ENCODE measurements around the gene ZNF280C. TPM values are rescaled to one million over a fixed set of nuclear protein-coding genes. Genes with fewer than 3 reads are reported as not detected.
A peak's percentile ranks its signal among the peaks of the same experiment; 100 is the strongest.

Gene ZNF280C
- total and polyA plus RNA-seq, 2 of the 13 experiments (the other 11 are each of a cell fraction or from before 2014, with no cell fraction given): 3.0 to 3.3 TPM

GRCh38 chrX:130165703-130166502 lies 102.8 kb downstream of the ZNF280C start, which contains the start of gene AIFM1 (continued):
- no peak for TF ChIP-seq SOX13 (IDR thresholded peaks at IDR 0.05)
- TF ChIP-seq SOX13 (CRISPR knock-in tag; conservative IDR thresholded peaks at IDR 0.05 in 1 of 2, IDR thresholded peaks at IDR 0.05 in 1 of 2): no peak
- 0 out of 2 replicates have a peak, but pooled peaks have one; percentile 21 for TF ChIP-seq FOXP4 (CRISPR knock-in tag; IDR thresholded peaks at IDR 0.05)
- TF ChIP-seq SMAD9 (CRISPR knock-in tag; IDR thresholded peaks at IDR 0.05): no peak
- TF ChIP-seq PHF20 (CRISPR knock-in tag; IDR thresholded peaks at IDR 0.05): peak; percentile 34; the same call in 1 of the 2 replicates
- peak; percentile 81 for TF ChIP-seq POLR2G (IDR thresholded peaks at IDR 0.05; ENCODE audit: low read depth, low read length)
- peak; percentile 49; the same call in 1 of the 2 replicates for TF ChIP-seq SRY (CRISPR knock-in tag; IDR thresholded peaks at IDR 0.05)
- TF ChIP-seq FOSL2 (CRISPR knock-in tag; IDR thresholded peaks at IDR 0.05): 0 out of 2 replicates have a peak, but pooled peaks have one; percentile 5
- peak; percentile 52; the same call in 1 of the 2 replicates for TF ChIP-seq GABPB1 (CRISPR knock-in tag; IDR thresholded peaks at IDR 0.05)
- no peak for TF ChIP-seq FOXA1 (IDR thresholded peaks at IDR 0.05)
- TF ChIP-seq FOXA1 (CRISPR knock-in tag; IDR thresholded peaks at IDR 0.05): no peak
- TF ChIP-seq KLF13 (CRISPR knock-in tag; IDR thresholded peaks at IDR 0.05): no peak
- TF ChIP-seq ZNF10 (CRISPR knock-in tag; IDR thresholded peaks at IDR 0.05; ENCODE audit: borderline replicate concordance, low read depth): no peak
- peak; percentile 33; the same call in 1 of the 2 replicates for TF ChIP-seq ZFX (CRISPR knock-in tag; IDR thresholded peaks at IDR 0.05; ENCODE audit: low read depth)
